Measurements from ENCODE around the gene TGFB1. TPM values are rescaled to one million over a fixed set of nuclear protein-coding genes. Genes with fewer than 3 reads are reported as not detected.
"Not testable (repeated sequence)": the region's sequence is repeated elsewhere in the genome, so short reads cannot be mapped to it uniquely, and the experiment has no call there.

The TGFB1 gene
- polyA plus RNA-seq, 3 donors: 30.6 to 138 (median 42.2) TPM

- peaks cover 2 to 10% of the 10 kb centered on the region in 2 donors for H3K36me3 Mint-ChIP-seq
- no peaks in the 10 kb centered on the region for H3K27me3 ChIP-seq (ENCODE audit: control insufficient read depth in 2 of 2, insufficient read depth in 2 of 2, low read length in 2 of 2)
- H3K4me2 ChIP-seq (replicated peaks; ENCODE audit: extremely low read depth, low read length, poor library complexity, severe bottlenecking): no peak overlapping the region
- no CpG with 5 or more reads among the region's 2 CpGs for WGBS (ENCODE audit: insufficient coverage)
- DNase-seq: no peak
- H3K36me3 ChIP-seq (replicated peaks in 1 of 2; ENCODE audit: control insufficient read depth in 1 of 2, insufficient read depth in 2 of 2, low read length in 2 of 2): no peaks in the 10 kb centered on the region
- H3K27ac Mint-ChIP-seq: peak overlapping the region in 1 of 7 donors; percentile 67
- H2AFZ ChIP-seq (ENCODE audit: insufficient read depth, low read depth, low read length, poor library complexity, severe bottlenecking): no peak overlapping the region
- no peaks in the 10 kb centered on the region for H3K9me3 ChIP-seq (replicated peaks in 1 of 2; ENCODE audit: control insufficient read depth in 1 of 2, insufficient read depth in 1 of 2, low read length in 2 of 2)
- peaks cover 0 to 2% (median 0%) of the 10 kb centered on the region in 7 donors for H3K9me3 Mint-ChIP-seq
- no peak overlapping the region for H3K4me3 Mint-ChIP-seq
- peaks cover 0 to 2% (median 0%) of the 10 kb centered on the region in 3 donors for H3K27me3 Mint-ChIP-seq (ENCODE audit: low read depth in 3 of 3)
- TF ChIP-seq, protein P1, sequence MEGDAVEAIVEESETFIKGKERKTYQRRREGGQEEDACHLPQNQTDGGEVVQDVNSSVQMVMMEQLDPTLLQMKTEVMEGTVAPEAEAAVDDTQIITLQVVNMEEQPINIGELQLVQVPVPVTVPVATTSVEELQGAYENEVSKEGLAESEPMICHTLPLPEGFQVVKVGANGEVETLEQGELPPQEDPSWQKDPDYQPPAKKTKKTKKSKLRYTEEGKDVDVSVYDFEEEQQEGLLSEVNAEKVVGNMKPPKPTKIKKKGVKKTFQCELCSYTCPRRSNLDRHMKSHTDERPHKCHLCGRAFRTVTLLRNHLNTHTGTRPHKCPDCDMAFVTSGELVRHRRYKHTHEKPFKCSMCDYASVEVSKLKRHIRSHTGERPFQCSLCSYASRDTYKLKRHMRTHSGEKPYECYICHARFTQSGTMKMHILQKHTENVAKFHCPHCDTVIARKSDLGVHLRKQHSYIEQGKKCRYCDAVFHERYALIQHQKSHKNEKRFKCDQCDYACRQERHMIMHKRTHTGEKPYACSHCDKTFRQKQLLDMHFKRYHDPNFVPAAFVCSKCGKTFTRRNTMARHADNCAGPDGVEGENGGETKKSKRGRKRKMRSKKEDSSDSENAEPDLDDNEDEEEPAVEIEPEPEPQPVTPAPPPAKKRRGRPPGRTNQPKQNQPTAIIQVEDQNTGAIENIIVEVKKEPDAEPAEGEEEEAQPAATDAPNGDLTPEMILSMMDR (IDR thresholded peaks at IDR 0.05): no peak
- no peak overlapping the region for H3K9ac ChIP-seq (ENCODE audit: insufficient read depth, low read length, poor library complexity, severe bottlenecking)
- peaks cover 36 to 41% of the 10 kb centered on the region in 2 donors for H3K4me1 ChIP-seq (ENCODE audit: control insufficient read depth in 1 of 2, insufficient read depth in 2 of 2, low read length in 2 of 2)
- H4K20me1 ChIP-seq (ENCODE audit: insufficient read depth, low read length): no peaks in the 10 kb centered on the region
- H3K4me3 ChIP-seq (replicated peaks in 1 of 3; ENCODE audit: low read depth in 2 of 3, low read length in 3 of 3): no peak overlapping the region
- peaks cover 50% of the 10 kb centered on the region for H3K79me2 ChIP-seq (ENCODE audit: insufficient read depth, low read length)
- H3K27ac ChIP-seq (ENCODE audit: low read depth in 1 of 2, low read length in 2 of 2): no peak overlapping the region
- intact Hi-C loops (cut with micrococcal nuclease): loop anchor here in 1 of 2 donors (10.0 kb wide), 1 partner anchor 52 kb away; the partner anchor contains the start of gene B3GNT8
- H3K4me1 Mint-ChIP-seq: peaks cover 37% of the 10 kb centered on the region
Measured at GRCh38 chr19:41372501-41372900, 18.8 kb upstream of the TGFB1 start.

- TF ChIP-seq, protein P1 (IDR thresholded peaks at IDR 0.05): no peak
- WGBS (ENCODE audit: insufficient coverage): 97% methylated on average over 6 of the region's 8 CpGs
- H3K9me3 Mint-ChIP-seq: peaks cover 0 to 3% (median 0%) of the 10 kb centered on the region in 7 donors
- H3K36me3 Mint-ChIP-seq: peaks cover 2 to 10% of the 10 kb centered on the region in 2 donors
- Histone ChIP-seq H3K36me3 (replicated peaks in 1 of 2; ENCODE audit: control insufficient read depth in 1 of 2, insufficient read depth in 2 of 2, low read length in 2 of 2) (no peaks in the 10 kb centered on the region), H3K79me2 (ENCODE audit: insufficient read depth, low read length) (peaks cover 50% of the 10 kb centered on the region), H3K27ac (ENCODE audit: low read depth in 1 of 2, low read length in 2 of 2) (no peak overlapping the region), H3K9ac (ENCODE audit: insufficient read depth, low read length, poor library complexity, severe bottlenecking) (no peak overlapping the region), H2AFZ (ENCODE audit: insufficient read depth, low read depth, low read length, poor library complexity, severe bottlenecking) (no peak overlapping the region), H3K4me2 (replicated peaks; ENCODE audit: extremely low read depth, low read length, poor library complexity, severe bottlenecking) (no peak overlapping the region), H3K9me3 (replicated peaks in 1 of 2; ENCODE audit: control insufficient read depth in 1 of 2, insufficient read depth in 1 of 2, low read length in 2 of 2) (no peaks in the 10 kb centered on the region), H3K4me3 (replicated peaks in 1 of 3; ENCODE audit: low read depth in 2 of 3, low read length in 3 of 3) (no peak overlapping the region), H3K27me3 (ENCODE audit: control insufficient read depth in 2 of 2, insufficient read depth in 2 of 2, low read length in 2 of 2) (no peaks in the 10 kb centered on the region), H4K20me1 (ENCODE audit: insufficient read depth, low read length) (no peaks in the 10 kb centered on the region), H3K4me1 (ENCODE audit: control insufficient read depth in 1 of 2, insufficient read depth in 2 of 2, low read length in 2 of 2) (peaks cover 36 to 41% of the 10 kb centered on the region in 2 donors)
- DNase-seq: no peak
- H3K4me1 Mint-ChIP-seq: peaks cover 35% of the 10 kb centered on the region
- peaks cover 0 to 4% (median 0%) of the 10 kb centered on the region in 3 donors for H3K27me3 Mint-ChIP-seq (ENCODE audit: low read depth in 3 of 3)
- intact Hi-C loops (cut with micrococcal nuclease): loop anchor here in 1 of 2 donors (10.0 kb wide), 1 partner anchor 53 kb away; the partner anchor contains the start of gene B3GNT8
- H3K4me3 Mint-ChIP-seq: no peak overlapping the region
- H3K27ac Mint-ChIP-seq: peak overlapping the region in 1 of 7 donors; percentile 11
Measured at GRCh38 chr19:41371541-41371940, 17.8 kb upstream of the TGFB1 start.

- Mint-ChIP-seq H3K36me3 (peaks cover 2 to 12% of the 10 kb centered on the region in 2 donors), H3K4me1 (peaks cover 38% of the 10 kb centered on the region), H3K27ac (peak overlapping the region in 3 of 7 donors; percentile 11 to 50 (median 30))
- H3K4me2 ChIP-seq (replicated peaks; ENCODE audit: extremely low read depth, low read length, poor library complexity, severe bottlenecking); H3K4me3 ChIP-seq (replicated peaks in 1 of 3; ENCODE audit: low read depth in 2 of 3, low read length in 3 of 3); H3K9ac ChIP-seq (ENCODE audit: insufficient read depth, low read length, poor library complexity, severe bottlenecking); H3K4me3 Mint-ChIP-seq; H3K9me3 Mint-ChIP-seq; H3K27ac ChIP-seq (ENCODE audit: low read depth in 1 of 2, low read length in 2 of 2); H2AFZ ChIP-seq (ENCODE audit: insufficient read depth, low read depth, low read length, poor library complexity, severe bottlenecking); DNase-seq; H3K9me3 ChIP-seq (replicated peaks in 1 of 2; ENCODE audit: control insufficient read depth in 1 of 2, insufficient read depth in 1 of 2, low read length in 2 of 2); H4K20me1 ChIP-seq (ENCODE audit: insufficient read depth, low read length); H3K27me3 ChIP-seq (ENCODE audit: control insufficient read depth in 2 of 2, insufficient read depth in 2 of 2, low read length in 2 of 2); H3K27me3 Mint-ChIP-seq (ENCODE audit: low read depth in 3 of 3); H3K36me3 ChIP-seq (replicated peaks in 1 of 2; ENCODE audit: control insufficient read depth in 1 of 2, insufficient read depth in 2 of 2, low read length in 2 of 2): not testable (repeated sequence)
- WGBS (ENCODE audit: insufficient coverage): no CpG with 5 or more reads among the region's 5 CpGs
- intact Hi-C loops (cut with micrococcal nuclease): loop anchor here in 1 of 2 donors (10.0 kb wide), 1 partner anchor 54 kb away; the partner anchor contains the start of gene B3GNT8
- Histone ChIP-seq H3K79me2 (ENCODE audit: insufficient read depth, low read length) (peaks cover 53% of the 10 kb centered on the region), H3K4me1 (ENCODE audit: control insufficient read depth in 1 of 2, insufficient read depth in 2 of 2, low read length in 2 of 2) (peaks cover 39 to 44% of the 10 kb centered on the region in 2 donors)
Measured at GRCh38 chr19:41371119-41371518, 17.4 kb upstream of the TGFB1 start.
